Neural cell (in vitro differentiated cells): ENCODE measurements around the gene TMEM231.

ENCODE experiments used
- EP300 ChIP-seq: fragments of 450-650 bp; conservative IDR thresholded peaks from 2 replicates; pipeline ENCODE4 v1.6.1; 2014; ENCODE audit warnings: antibody characterized with exemption, mild to moderate bottlenecking, moderate library complexity; ENCODE audit not compliant: poor library complexity, severe bottlenecking
- EZH2 ChIP-seq: fragments of 200-600, 300-800 bp; shearing (Covaris generic), sonication (generic); IDR thresholded peaks from 2 replicates; pipeline ENCODE4 v1.6.1; 2014; ENCODE audit warnings: antibody characterized with exemption, low read length, borderline replicate concordance, mild to moderate bottlenecking; ENCODE audit not compliant: insufficient read depth, poor library complexity, severe bottlenecking
- MXI1 ChIP-seq: fragments of 450-650 bp; conservative IDR thresholded peaks from 2 replicates; pipeline ENCODE4 v1.6.1; 2014; ENCODE audit warnings: antibody characterized with exemption, mild to moderate bottlenecking; ENCODE audit not compliant: poor library complexity, severe bottlenecking
- POLR2AphosphoS5 ChIP-seq: IDR thresholded peaks from 2 replicates; pipeline ENCODE4 v1.6.1; 2012
- RAD21 ChIP-seq: fragments of 450-650 bp; conservative IDR thresholded peaks from 2 replicates; pipeline ENCODE4 v1.6.1; 2014; ENCODE audit warnings: antibody characterized with exemption, mild to moderate bottlenecking, moderate library complexity
- SMC3 ChIP-seq: fragments of 450-650 bp; conservative IDR thresholded peaks from 2 replicates; pipeline ENCODE4 v1.6.1; 2014; ENCODE audit warnings: antibody characterized with exemption, mild to moderate bottlenecking, moderate library complexity; ENCODE audit not compliant: poor library complexity
- TAF1 ChIP-seq: IDR thresholded peaks from 2 replicates; pipeline ENCODE4 v1.6.1; 2012; ENCODE audit warnings: low read depth
- TF ChIP-seq, protein P1 (sequence below): fragments of 450-650 bp; IDR thresholded peaks from 2 replicates; pipeline ENCODE4 v1.5.1; 2014; ENCODE audit warnings: antibody characterized with exemption, mild to moderate bottlenecking, moderate library complexity; ENCODE audit not compliant: poor library complexity, severe bottlenecking
- TF ChIP-seq, protein P2 (sequence below): IDR thresholded peaks from 2 replicates; pipeline ENCODE4 v1.6.1; 2012; ENCODE audit warnings: borderline replicate concordance

GRCh38 chr16:75541236-75541635, 14.8 kb downstream of the TMEM231 start:
- TF ChIP-seq, protein P1, sequence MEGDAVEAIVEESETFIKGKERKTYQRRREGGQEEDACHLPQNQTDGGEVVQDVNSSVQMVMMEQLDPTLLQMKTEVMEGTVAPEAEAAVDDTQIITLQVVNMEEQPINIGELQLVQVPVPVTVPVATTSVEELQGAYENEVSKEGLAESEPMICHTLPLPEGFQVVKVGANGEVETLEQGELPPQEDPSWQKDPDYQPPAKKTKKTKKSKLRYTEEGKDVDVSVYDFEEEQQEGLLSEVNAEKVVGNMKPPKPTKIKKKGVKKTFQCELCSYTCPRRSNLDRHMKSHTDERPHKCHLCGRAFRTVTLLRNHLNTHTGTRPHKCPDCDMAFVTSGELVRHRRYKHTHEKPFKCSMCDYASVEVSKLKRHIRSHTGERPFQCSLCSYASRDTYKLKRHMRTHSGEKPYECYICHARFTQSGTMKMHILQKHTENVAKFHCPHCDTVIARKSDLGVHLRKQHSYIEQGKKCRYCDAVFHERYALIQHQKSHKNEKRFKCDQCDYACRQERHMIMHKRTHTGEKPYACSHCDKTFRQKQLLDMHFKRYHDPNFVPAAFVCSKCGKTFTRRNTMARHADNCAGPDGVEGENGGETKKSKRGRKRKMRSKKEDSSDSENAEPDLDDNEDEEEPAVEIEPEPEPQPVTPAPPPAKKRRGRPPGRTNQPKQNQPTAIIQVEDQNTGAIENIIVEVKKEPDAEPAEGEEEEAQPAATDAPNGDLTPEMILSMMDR = no peak
- TF ChIP-seq, protein P2, sequence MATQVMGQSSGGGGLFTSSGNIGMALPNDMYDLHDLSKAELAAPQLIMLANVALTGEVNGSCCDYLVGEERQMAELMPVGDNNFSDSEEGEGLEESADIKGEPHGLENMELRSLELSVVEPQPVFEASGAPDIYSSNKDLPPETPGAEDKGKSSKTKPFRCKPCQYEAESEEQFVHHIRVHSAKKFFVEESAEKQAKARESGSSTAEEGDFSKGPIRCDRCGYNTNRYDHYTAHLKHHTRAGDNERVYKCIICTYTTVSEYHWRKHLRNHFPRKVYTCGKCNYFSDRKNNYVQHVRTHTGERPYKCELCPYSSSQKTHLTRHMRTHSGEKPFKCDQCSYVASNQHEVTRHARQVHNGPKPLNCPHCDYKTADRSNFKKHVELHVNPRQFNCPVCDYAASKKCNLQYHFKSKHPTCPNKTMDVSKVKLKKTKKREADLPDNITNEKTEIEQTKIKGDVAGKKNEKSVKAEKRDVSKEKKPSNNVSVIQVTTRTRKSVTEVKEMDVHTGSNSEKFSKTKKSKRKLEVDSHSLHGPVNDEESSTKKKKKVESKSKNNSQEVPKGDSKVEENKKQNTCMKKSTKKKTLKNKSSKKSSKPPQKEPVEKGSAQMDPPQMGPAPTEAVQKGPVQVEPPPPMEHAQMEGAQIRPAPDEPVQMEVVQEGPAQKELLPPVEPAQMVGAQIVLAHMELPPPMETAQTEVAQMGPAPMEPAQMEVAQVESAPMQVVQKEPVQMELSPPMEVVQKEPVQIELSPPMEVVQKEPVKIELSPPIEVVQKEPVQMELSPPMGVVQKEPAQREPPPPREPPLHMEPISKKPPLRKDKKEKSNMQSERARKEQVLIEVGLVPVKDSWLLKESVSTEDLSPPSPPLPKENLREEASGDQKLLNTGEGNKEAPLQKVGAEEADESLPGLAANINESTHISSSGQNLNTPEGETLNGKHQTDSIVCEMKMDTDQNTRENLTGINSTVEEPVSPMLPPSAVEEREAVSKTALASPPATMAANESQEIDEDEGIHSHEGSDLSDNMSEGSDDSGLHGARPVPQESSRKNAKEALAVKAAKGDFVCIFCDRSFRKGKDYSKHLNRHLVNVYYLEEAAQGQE = no peak
- TF ChIP-seq POLR2AphosphoS5 = no peak
- no peak for TF ChIP-seq EZH2
- no peak for TF ChIP-seq EP300
- no peak for TF ChIP-seq RAD21
- TF ChIP-seq MXI1 = no peak
- no peak for TF ChIP-seq TAF1
- TF ChIP-seq SMC3 = no peak
